ENCODE results near the gene RAD9B. TPM values are rescaled to one million over a fixed set of nuclear protein-coding genes. Genes with fewer than 3 reads are reported as not detected.

RAD9B gene
- total and polyA plus RNA-seq, 9 of the 15 experiments (the other 6 are each of a cell fraction or from before 2014, with no cell fraction given): 0.05 to 0.83 (median 0.32) TPM

DNA sequence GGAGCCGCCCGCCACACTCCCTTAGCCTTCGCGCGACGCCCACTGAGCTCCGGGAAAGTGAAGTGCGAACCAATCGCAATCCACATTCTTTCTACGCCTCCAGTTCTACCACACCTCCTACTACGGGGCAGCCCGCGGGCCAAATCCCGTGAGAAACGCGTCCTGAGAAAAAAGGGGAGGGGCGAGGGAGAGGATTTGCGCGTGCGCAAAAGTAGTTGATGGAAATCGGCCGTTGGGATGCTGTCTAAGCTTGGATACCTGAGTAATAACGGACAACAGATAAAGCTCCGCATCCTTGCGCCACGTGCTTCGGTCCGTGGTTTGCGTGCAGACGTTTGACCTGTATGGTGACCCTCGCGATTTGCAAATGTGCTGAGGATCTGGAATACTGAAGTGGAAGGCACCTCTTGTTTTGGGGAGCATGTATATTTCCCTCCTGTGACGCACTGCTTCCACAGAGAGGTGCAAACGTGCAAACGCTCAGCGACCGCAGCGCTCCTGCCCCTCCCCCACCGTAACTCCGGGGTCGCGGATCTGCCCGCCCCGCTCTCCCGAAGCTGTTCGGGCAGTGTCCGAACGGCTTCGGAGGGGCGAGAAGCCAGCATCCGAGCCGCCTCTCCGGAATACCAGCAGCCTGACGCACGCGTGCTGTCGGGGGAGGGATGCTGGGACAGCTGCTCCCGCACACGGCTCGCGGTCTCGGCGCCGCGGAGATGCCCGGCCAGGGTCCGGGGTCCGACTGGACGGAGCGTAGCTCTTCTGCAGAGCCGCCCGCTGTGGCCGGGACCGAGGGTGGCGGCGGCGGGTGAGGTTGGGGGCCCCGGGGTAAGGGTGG, 33.7 kb upstream of the RAD9B start, which contains the start of the genes FAM216A and GPN3 (continued):
- TF ChIP-seq ZNF3 (CRISPR knock-in tag; IDR thresholded peaks at IDR 0.05) (no peak), U2AF1 (optimal IDR thresholded peaks at IDR 0.05; ENCODE audit: low read depth, low read length) (peak; percentile 78), E2F3 (CRISPR knock-in tag; IDR thresholded peaks at IDR 0.05) (peak; percentile 55; the same call in 1 of the 2 replicates), DIDO1 (tag; IDR thresholded peaks at IDR 0.05; ENCODE audit: low read depth) (no peak), PHF21A (IDR thresholded peaks at IDR 0.05; ENCODE audit: borderline replicate concordance, low read depth) (no peak), SREBF1 (IDR thresholded peaks at IDR 0.05; ENCODE audit: borderline replicate concordance, low read depth, low read length) (no peak), EZH2 (IDR thresholded peaks at IDR 0.05; ENCODE audit: borderline replicate concordance, low read depth, low read length) (no peak), SMARCC2 (IDR thresholded peaks at IDR 0.05; ENCODE audit: low read depth) (no peak), NCOA1 (IDR thresholded peaks at IDR 0.05; ENCODE audit: low read depth) (no peak), BCOR (IDR thresholded peaks at IDR 0.05) (no peak), CREB1 (IDR thresholded peaks at IDR 0.05) (peak; percentile 54), CREB1 (CRISPR knock-in tag; IDR thresholded peaks at IDR 0.05) (peak; percentile 66; the same call in 1 of the 2 replicates), FOXM1 (IDR thresholded peaks at IDR 0.05; ENCODE audit: low read depth) (peak; percentile 77), FOXM1 (CRISPR knock-in tag; IDR thresholded peaks at IDR 0.05; ENCODE audit: low read depth) (no peak), RB1 (IDR thresholded peaks at IDR 0.05; ENCODE audit: low read depth) (peak; percentile 71; the same call in 1 of the 2 replicates), NFE2 (IDR thresholded peaks at IDR 0.05; ENCODE audit: low read depth) (peak; percentile 36; the same call in 1 of the 2 replicates), HINFP (tag; conservative IDR thresholded peaks at IDR 0.05; ENCODE audit: low read depth) (peak; percentile 18; the same call in 1 of the 2 replicates)
- TF ChIP-seq, protein P1, sequence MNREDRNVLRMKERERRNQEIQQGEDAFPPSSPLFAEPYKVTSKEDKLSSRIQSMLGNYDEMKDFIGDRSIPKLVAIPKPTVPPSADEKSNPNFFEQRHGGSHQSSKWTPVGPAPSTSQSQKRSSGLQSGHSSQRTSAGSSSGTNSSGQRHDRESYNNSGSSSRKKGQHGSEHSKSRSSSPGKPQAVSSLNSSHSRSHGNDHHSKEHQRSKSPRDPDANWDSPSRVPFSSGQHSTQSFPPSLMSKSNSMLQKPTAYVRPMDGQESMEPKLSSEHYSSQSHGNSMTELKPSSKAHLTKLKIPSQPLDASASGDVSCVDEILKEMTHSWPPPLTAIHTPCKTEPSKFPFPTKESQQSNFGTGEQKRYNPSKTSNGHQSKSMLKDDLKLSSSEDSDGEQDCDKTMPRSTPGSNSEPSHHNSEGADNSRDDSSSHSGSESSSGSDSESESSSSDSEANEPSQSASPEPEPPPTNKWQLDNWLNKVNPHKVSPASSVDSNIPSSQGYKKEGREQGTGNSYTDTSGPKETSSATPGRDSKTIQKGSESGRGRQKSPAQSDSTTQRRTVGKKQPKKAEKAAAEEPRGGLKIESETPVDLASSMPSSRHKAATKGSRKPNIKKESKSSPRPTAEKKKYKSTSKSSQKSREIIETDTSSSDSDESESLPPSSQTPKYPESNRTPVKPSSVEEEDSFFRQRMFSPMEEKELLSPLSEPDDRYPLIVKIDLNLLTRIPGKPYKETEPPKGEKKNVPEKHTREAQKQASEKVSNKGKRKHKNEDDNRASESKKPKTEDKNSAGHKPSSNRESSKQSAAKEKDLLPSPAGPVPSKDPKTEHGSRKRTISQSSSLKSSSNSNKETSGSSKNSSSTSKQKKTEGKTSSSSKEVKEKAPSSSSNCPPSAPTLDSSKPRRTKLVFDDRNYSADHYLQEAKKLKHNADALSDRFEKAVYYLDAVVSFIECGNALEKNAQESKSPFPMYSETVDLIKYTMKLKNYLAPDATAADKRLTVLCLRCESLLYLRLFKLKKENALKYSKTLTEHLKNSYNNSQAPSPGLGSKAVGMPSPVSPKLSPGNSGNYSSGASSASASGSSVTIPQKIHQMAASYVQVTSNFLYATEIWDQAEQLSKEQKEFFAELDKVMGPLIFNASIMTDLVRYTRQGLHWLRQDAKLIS (CRISPR knock-in tag; IDR thresholded peaks at IDR 0.05): 0 out of 2 replicates have a peak, but pooled peaks have one; percentile 57
- TF ChIP-seq, protein P2, sequence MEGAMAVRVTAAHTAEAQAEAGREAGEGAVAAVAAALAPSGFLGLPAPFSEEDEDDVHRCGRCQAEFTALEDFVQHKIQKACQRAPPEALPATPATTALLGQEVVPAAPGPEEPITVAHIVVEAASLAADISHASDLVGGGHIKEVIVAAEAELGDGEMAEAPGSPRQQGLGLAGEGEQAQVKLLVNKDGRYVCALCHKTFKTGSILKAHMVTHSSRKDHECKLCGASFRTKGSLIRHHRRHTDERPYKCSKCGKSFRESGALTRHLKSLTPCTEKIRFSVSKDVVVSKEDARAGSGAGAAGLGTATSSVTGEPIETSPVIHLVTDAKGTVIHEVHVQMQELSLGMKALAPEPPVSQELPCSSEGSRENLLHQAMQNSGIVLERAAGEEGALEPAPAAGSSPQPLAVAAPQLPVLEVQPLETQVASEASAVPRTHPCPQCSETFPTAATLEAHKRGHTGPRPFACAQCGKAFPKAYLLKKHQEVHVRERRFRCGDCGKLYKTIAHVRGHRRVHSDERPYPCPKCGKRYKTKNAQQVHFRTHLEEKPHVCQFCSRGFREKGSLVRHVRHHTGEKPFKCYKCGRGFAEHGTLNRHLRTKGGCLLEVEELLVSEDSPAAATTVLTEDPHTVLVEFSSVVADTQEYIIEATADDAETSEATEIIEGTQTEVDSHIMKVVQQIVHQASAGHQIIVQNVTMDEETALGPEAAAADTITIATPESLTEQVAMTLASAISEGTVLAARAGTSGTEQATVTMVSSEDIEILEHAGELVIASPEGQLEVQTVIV (CRISPR knock-in tag; IDR thresholded peaks at IDR 0.05; ENCODE audit: borderline replicate concordance): no peak

Data from K562 (cell line).